HepG2 (cell line): Measurements from ENCODE around the gene ATP10A. TPM values are rescaled to one million over a fixed set of nuclear protein-coding genes. Genes with fewer than 3 reads are reported as not detected.

Experiments
- AGO1 ChIP-seq: fragments of 200-400 bp; formaldehyde crosslinking; IDR thresholded peaks from 2 replicates; pipeline ENCODE4 v1.6.1; 2017; ENCODE audit warnings: mild to moderate bottlenecking, low read depth, low read length, moderate library complexity; ENCODE audit not compliant: poor library complexity, severe bottlenecking
- HOXA7 ChIP-seq: sonication (generic); formaldehyde crosslinking; IDR thresholded peaks from 2 replicates; pipeline ENCODE4 v1.8.1; 2022; ENCODE audit warnings: mild to moderate bottlenecking, missing genetic modification reagents, moderate library complexity
- KLF11 ChIP-seq: IDR thresholded peaks from 2 replicates; pipeline ENCODE4 v1.6.1; 2016; ENCODE audit warnings: missing compliant biosample characterization
- SMAD9 ChIP-seq: sonication (generic); formaldehyde crosslinking; IDR thresholded peaks from 2 replicates; pipeline ENCODE4 v1.5.1; 2020; ENCODE audit warnings: mild to moderate bottlenecking, missing genetic modification reagents
- SP2 ChIP-seq: sonication (generic); formaldehyde crosslinking; IDR thresholded peaks from 2 replicates; pipeline ENCODE4 v1.5.1; 2020; ENCODE audit warnings: mild to moderate bottlenecking, missing genetic modification reagents
- SRY ChIP-seq: sonication (generic); formaldehyde crosslinking; IDR thresholded peaks from 2 replicates; pipeline ENCODE4 v1.8.0; 2022; ENCODE audit warnings: mild to moderate bottlenecking, missing genetic modification reagents
- SYNCRIP ChIP-seq: fragments of 200-400 bp; formaldehyde crosslinking; IDR thresholded peaks from 2 replicates; pipeline ENCODE4 v1.6.1; 2018; ENCODE audit warnings: mild to moderate bottlenecking, low read depth, low read length; ENCODE audit not compliant: insufficient read depth
- TBX3 ChIP-seq: fragments of 450-650 bp; IDR thresholded peaks from 2 replicates; pipeline ENCODE4 v1.6.1; 2017; ENCODE audit warnings: antibody characterized with exemption, mild to moderate bottlenecking, inconsistent platforms, borderline replicate concordance
- YY1 ChIP-seq: IDR thresholded peaks from 2 replicates; pipeline ENCODE4 v1.6.1; 2011; ENCODE audit warnings: low read length, low read depth, moderate library complexity, mild to moderate bottlenecking; ENCODE audit not compliant: insufficient read depth, insufficient replicate concordance
- ZBTB21 ChIP-seq: sonication (generic); formaldehyde crosslinking; IDR thresholded peaks from 2 replicates; pipeline ENCODE4 v1.4.0; 2020; ENCODE audit warnings: missing genetic modification reagents
- ZBTB25 ChIP-seq: IDR thresholded peaks from 2 replicates; pipeline ENCODE4 v1.6.1; 2018; ENCODE audit warnings: missing genetic modification reagents
- ZBTB40 ChIP-seq, 2 experiments: fragments of 450-650 bp in 1 of 2; sonication (generic) in 1 of 2; formaldehyde crosslinking in 1 of 2; IDR thresholded peaks; 2 replicates each; pipeline versions ENCODE4 v1.6.1 to v1.8.0; 2016 to 2022; ENCODE audit warnings: antibody characterized with exemption in 1 of 2, mild to moderate bottlenecking in 1 of 2, missing genetic modification reagents in 1 of 2
- ZNF124 ChIP-seq: sonication (generic); formaldehyde crosslinking; IDR thresholded peaks from 2 replicates; pipeline ENCODE4 v1.4.0; 2020; ENCODE audit warnings: missing genetic modification reagents
- ZNF20 ChIP-seq: sonication (generic); formaldehyde crosslinking; IDR thresholded peaks from 2 replicates; pipeline ENCODE4 v1.4.0; 2020; ENCODE audit warnings: mild to moderate bottlenecking, moderate library complexity, missing genetic modification reagents
- ZNF263 ChIP-seq: sonication (generic); formaldehyde crosslinking; IDR thresholded peaks from 2 replicates; pipeline ENCODE4 v1.4.0; 2020; ENCODE audit warnings: missing genetic modification reagents
- ZNF446 ChIP-seq: sonication (generic); formaldehyde crosslinking; IDR thresholded peaks from 2 replicates; pipeline ENCODE4 v1.5.0; 2020; ENCODE audit warnings: mild to moderate bottlenecking, missing genetic modification reagents
- ZNF563 ChIP-seq: sonication (generic); formaldehyde crosslinking; IDR thresholded peaks from 2 replicates; pipeline ENCODE4 v1.8.0; 2022; ENCODE audit warnings: mild to moderate bottlenecking, moderate library complexity, missing genetic modification reagents
- ZNF619 ChIP-seq: sonication (generic); formaldehyde crosslinking; IDR thresholded peaks from 2 replicates; pipeline ENCODE4 v1.4.0; 2020; ENCODE audit warnings: mild to moderate bottlenecking, missing genetic modification reagents
- ZNF788 ChIP-seq: sonication (generic); formaldehyde crosslinking; IDR thresholded peaks from 2 replicates; pipeline ENCODE4 v1.5.0; 2020; ENCODE audit warnings: mild to moderate bottlenecking, missing genetic modification reagents, borderline replicate concordance
- ZNF83 ChIP-seq: sonication (generic); formaldehyde crosslinking; IDR thresholded peaks from 2 replicates; pipeline ENCODE4 v1.4.0; 2020; ENCODE audit warnings: missing genetic modification reagents, mild to moderate bottlenecking, borderline replicate concordance
- polyA plus RNA-seq, 8 experiments: library from polyadenylated mRNA; depleted of rRNA in 3 of 8; stranded (reverse) in 7 of 8; unstranded in 1 of 8; fragments of >200 nt; fragmentation: Illumina TruSeq in 4 of 8; extraction: Trizol in 4 of 8; gene quantifications; 2 replicates each; pipeline versions ENCODE4 v1.2.1 to v1.2.3, GENCODE V29; 2011 to 2016; ENCODE audit warnings: low read depth in 4 of 8, missing spikeins in 1 of 8, mixed read lengths in 1 of 8; ENCODE audit not compliant: insufficient read depth in 1 of 8
- total RNA-seq, 5 experiments: library from RNA; depleted of rRNA; stranded (reverse); fragments of >200 nt; fragmentation: Illumina TruSeq; extraction: Trizol; gene quantifications; 2 replicates each; pipeline ENCODE4 v1.2.3, GENCODE V29; 2016; ENCODE audit warnings: low read depth in 1 of 5

ATP10A gene
- total and polyA plus RNA-seq, 2 of the 13 experiments (the other 11 are each of a cell fraction or from before 2014, with no cell fraction given): 0.58 to 4.2 TPM

- no peak for TF ChIP-seq AGO1
- TF ChIP-seq SP2 (CRISPR knock-in tag): no peak
- TF ChIP-seq ZBTB21 (CRISPR knock-in tag): no peak
- TF ChIP-seq SRY (CRISPR knock-in tag): no peak
- TF ChIP-seq ZNF446 (CRISPR knock-in tag): no peak
- no peak for TF ChIP-seq TBX3
- no peak for TF ChIP-seq YY1
- no peak for TF ChIP-seq SYNCRIP
- no peak for TF ChIP-seq ZNF563
- peak; percentile 40; the same call in 1 of the 2 replicates for TF ChIP-seq ZNF263 (CRISPR knock-in tag)
- no peak for TF ChIP-seq ZBTB25 (CRISPR knock-in tag)
- TF ChIP-seq HOXA7 (CRISPR knock-in tag): no peak
- no peak for TF ChIP-seq ZNF788
- TF ChIP-seq ZBTB40 (IDR thresholded peaks at IDR 0.05): no peak
- TF ChIP-seq ZBTB40 (CRISPR knock-in tag; IDR thresholded peaks at IDR 0.05): 0 out of 2 replicates have a peak, but pooled peaks have one; percentile 36
- no peak for TF ChIP-seq ZNF83 (CRISPR knock-in tag)
- no peak for TF ChIP-seq ZNF619 (CRISPR knock-in tag)
- TF ChIP-seq ZNF124 (CRISPR knock-in tag): no peak
- TF ChIP-seq ZNF20 (CRISPR knock-in tag): no peak
- no peak for TF ChIP-seq SMAD9 (CRISPR knock-in tag)
- no peak for TF ChIP-seq KLF11
Measured at GRCh38 chr15:25787855-25788520, 75.1 kb downstream of the ATP10A start (continued).
